DND-41 (cell line): ENCODE measurements around the gene PRR7.

Source experiments
- EZH2 ChIP-seq: IDR thresholded peaks from 3 replicates; pipeline ENCODE4 v1.6.1; 2012; ENCODE audit warnings: borderline replicate concordance, low read depth, mild to moderate bottlenecking, moderate library complexity, low read length, inconsistent platforms; ENCODE audit not compliant: severe bottlenecking
- TF ChIP-seq, protein P1 (sequence below): IDR thresholded peaks from 2 replicates; pipeline ENCODE4 v1.5.1; 2012; ENCODE audit warnings: borderline replicate concordance, low read length, moderate library complexity, mild to moderate bottlenecking; ENCODE audit not compliant: poor library complexity, severe bottlenecking; ENCODE audit errors: extremely low read depth

- TF ChIP-seq, protein P1, sequence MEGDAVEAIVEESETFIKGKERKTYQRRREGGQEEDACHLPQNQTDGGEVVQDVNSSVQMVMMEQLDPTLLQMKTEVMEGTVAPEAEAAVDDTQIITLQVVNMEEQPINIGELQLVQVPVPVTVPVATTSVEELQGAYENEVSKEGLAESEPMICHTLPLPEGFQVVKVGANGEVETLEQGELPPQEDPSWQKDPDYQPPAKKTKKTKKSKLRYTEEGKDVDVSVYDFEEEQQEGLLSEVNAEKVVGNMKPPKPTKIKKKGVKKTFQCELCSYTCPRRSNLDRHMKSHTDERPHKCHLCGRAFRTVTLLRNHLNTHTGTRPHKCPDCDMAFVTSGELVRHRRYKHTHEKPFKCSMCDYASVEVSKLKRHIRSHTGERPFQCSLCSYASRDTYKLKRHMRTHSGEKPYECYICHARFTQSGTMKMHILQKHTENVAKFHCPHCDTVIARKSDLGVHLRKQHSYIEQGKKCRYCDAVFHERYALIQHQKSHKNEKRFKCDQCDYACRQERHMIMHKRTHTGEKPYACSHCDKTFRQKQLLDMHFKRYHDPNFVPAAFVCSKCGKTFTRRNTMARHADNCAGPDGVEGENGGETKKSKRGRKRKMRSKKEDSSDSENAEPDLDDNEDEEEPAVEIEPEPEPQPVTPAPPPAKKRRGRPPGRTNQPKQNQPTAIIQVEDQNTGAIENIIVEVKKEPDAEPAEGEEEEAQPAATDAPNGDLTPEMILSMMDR, result no peak
- TF ChIP-seq EZH2, result no peak
Observed at GRCh38 chr5:177434942-177435738, 11.5 kb upstream of the PRR7 start.
